ENCODE measurements around the gene PHF13. TPM values are rescaled to one million over a fixed set of nuclear protein-coding genes. Genes with fewer than 3 reads are reported as not detected.
A peak's percentile ranks its signal among the peaks of the same experiment; 100 is the strongest.

The PHF13 gene
- polyA plus RNA-seq, 1 donor (not counting 4 experiments of a cell fraction or from before 2014, with no cell fraction given): 4.5 TPM

DNA sequence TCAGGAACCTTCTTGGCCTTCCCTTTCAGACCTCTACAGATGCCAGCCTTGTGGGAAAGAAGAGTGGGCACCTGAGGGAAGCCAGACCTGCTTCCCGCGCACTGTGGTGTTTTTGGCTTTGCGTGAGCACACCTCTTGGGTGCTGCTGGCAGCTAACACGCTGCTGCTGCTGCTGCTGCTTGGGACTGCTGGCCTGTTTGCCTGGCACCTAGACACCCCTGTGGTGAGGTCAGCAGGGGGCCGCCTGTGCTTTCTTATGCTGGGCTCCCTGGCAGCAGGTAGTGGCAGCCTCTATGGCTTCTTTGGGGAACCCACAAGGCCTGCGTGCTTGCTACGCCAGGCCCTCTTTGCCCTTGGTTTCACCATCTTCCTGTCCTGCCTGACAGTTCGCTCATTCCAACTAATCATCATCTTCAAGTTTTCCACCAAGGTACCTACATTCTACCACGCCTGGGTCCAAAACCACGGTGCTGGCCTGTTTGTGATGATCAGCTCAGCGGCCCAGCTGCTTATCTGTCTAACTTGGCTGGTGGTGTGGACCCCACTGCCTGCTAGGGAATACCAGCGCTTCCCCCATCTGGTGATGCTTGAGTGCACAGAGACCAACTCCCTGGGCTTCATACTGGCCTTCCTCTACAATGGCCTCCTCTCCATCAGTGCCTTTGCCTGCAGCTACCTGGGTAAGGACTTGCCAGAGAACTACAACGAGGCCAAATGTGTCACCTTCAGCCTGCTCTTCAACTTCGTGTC, 34.7 kb upstream of the PHF13 start:
- Histone ChIP-seq H4K20me1 (ENCODE audit: control insufficient read depth, extremely low read depth, insufficient read depth, low read length) (no peaks in the 10 kb centered on the region), H3K9ac (ENCODE audit: control insufficient read depth, extremely low read depth, insufficient read depth, low read length) (no peak overlapping the region), H3K27ac (ENCODE audit: control insufficient read depth, insufficient read depth, low read length) (no peak overlapping the region), H2AFZ (ENCODE audit: control insufficient read depth, low read length) (peak overlapping the region; percentile 85), H3K9me1 (ENCODE audit: control insufficient read depth, extremely low read depth, insufficient read depth, low read length) (peaks cover 2% of the 10 kb centered on the region), H3K36me3 (ENCODE audit: control insufficient read depth in 2 of 2, extremely low read depth in 1 of 2, insufficient read depth in 2 of 2, low read length in 2 of 2) (peaks cover 0 to 3% of the 10 kb centered on the region in 2 experiments), H3K27me3 (ENCODE audit: control insufficient read depth, extremely low read depth, insufficient read depth, low read length) (no peaks in the 10 kb centered on the region), H3K4me3 (ENCODE audit: control insufficient read depth in 2 of 3, extremely low read depth in 1 of 3, insufficient read depth in 2 of 3, low read depth in 1 of 3, low read length in 3 of 3) (peak overlapping the region in 1 of 3 experiments; percentile 78), H3K79me2 (ENCODE audit: control insufficient read depth, insufficient read depth, low read length) (peaks cover 18% of the 10 kb centered on the region), H3K4me2 (ENCODE audit: control insufficient read depth, extremely low read depth, insufficient read depth, low read depth, low read length) (peak overlapping the region; percentile 85), H3K4me1 (ENCODE audit: control insufficient read depth, extremely low read depth, insufficient read depth, low read length) (peaks cover 26% of the 10 kb centered on the region), H3K9me3 (ENCODE audit: control insufficient read depth, low read depth, low read length) (no peaks in the 10 kb centered on the region)
- dilution Hi-C loops (cut with MboI; ENCODE audit: extremely low pct_ligation_motif_present, low sequenced_read_pairs): no loop called here
- FAIRE-seq: no peak
- TF ChIP-seq CTCF (optimal IDR thresholded peaks at IDR 0.05 in 1 of 3, IDR thresholded peaks at IDR 0.05 in 1 of 3, conservative IDR thresholded peaks at IDR 0.05 in 1 of 3; ENCODE audit: extremely low read depth in 1 of 3, insufficient read depth in 2 of 3, low read length in 3 of 3) (no peak), EZH2 (IDR thresholded peaks at IDR 0.05; ENCODE audit: low read length) (no peak)
- no peak for DNase-seq (ENCODE audit: low read depth, low spot score)

- Histone ChIP-seq H3K27ac (ENCODE audit: control insufficient read depth, insufficient read depth, low read length) (peak within 1 kb of the TSS; percentile 69), H3K9me1 (ENCODE audit: control insufficient read depth, extremely low read depth, insufficient read depth, low read length) (peaks cover 2% of the 10 kb centered on the region), H3K9ac (ENCODE audit: control insufficient read depth, extremely low read depth, insufficient read depth, low read length) (peak within 1 kb of the TSS; percentile 83), H3K79me2 (ENCODE audit: control insufficient read depth, insufficient read depth, low read length) (peaks cover 18% of the 10 kb centered on the region), H3K4me2 (ENCODE audit: control insufficient read depth, extremely low read depth, insufficient read depth, low read depth, low read length) (peak within 1 kb of the TSS; percentile 85), H3K36me3 (ENCODE audit: control insufficient read depth in 2 of 2, extremely low read depth in 1 of 2, insufficient read depth in 2 of 2, low read length in 2 of 2) (peaks cover 0 to 7% of the 10 kb centered on the region in 2 experiments), H4K20me1 (ENCODE audit: control insufficient read depth, extremely low read depth, insufficient read depth, low read length) (no peaks in the 10 kb centered on the region), H2AFZ (ENCODE audit: control insufficient read depth, low read length) (peak within 1 kb of the TSS; percentile 86), H3K4me3 (ENCODE audit: control insufficient read depth in 2 of 3, extremely low read depth in 1 of 3, insufficient read depth in 2 of 3, low read depth in 1 of 3, low read length in 3 of 3) (peak within 1 kb of the TSS; percentile 78 to 91 (median 90)), H3K4me1 (ENCODE audit: control insufficient read depth, extremely low read depth, insufficient read depth, low read length) (peaks cover 26% of the 10 kb centered on the region), H3K9me3 (ENCODE audit: control insufficient read depth, low read depth, low read length) (no peaks in the 10 kb centered on the region), H3K27me3 (ENCODE audit: control insufficient read depth, extremely low read depth, insufficient read depth, low read length) (no peaks in the 10 kb centered on the region)
- DNase-seq (ENCODE audit: low read depth, low spot score) (no peak), FAIRE-seq (peak; percentile 86)
- no peak for TF ChIP-seq CTCF (optimal IDR thresholded peaks at IDR 0.05 in 1 of 3, IDR thresholded peaks at IDR 0.05 in 1 of 3, conservative IDR thresholded peaks at IDR 0.05 in 1 of 3; ENCODE audit: extremely low read depth in 1 of 3, insufficient read depth in 2 of 3, low read length in 3 of 3)
- TF ChIP-seq EZH2 (IDR thresholded peaks at IDR 0.05; ENCODE audit: low read length): no peak
- dilution Hi-C loops (cut with MboI; ENCODE audit: extremely low pct_ligation_motif_present, low sequenced_read_pairs): no loop called here
Measured at GRCh38 chr1:6579374-6580118, 34.0 kb upstream of the PHF13 start, which contains the start of gene ZBTB48. Gene ZBTB48 (plus strand): TSS chr1:6579994. CDS start chr1:6580610, 616 bp downstream.
